ENCODE measurements around the gene GRID1.

GRCh38 chr10:86218842-86219241 is 147.8 kb downstream of the GRID1 start:
- TF ChIP-seq ZNF174 (tag by site-specific recombination; IDR thresholded peaks at IDR 0.05), result no peak
- TF ChIP-seq YY1 (tag by site-specific recombination; IDR thresholded peaks at IDR 0.05), result no peak
- TF ChIP-seq ZNF121 (tag by site-specific recombination; IDR thresholded peaks at IDR 0.05), result no peak
- TF ChIP-seq ZNF639 (tag by site-specific recombination; IDR thresholded peaks at IDR 0.05), result no peak
- no peak for TF ChIP-seq YY2 (tag by site-specific recombination; IDR thresholded peaks at IDR 0.05)
- no peak for TF ChIP-seq ZFHX2 (tag by site-specific recombination; conservative IDR thresholded peaks at IDR 0.05)
- no peak for TF ChIP-seq ZNF416 (tag by site-specific recombination; IDR thresholded peaks at IDR 0.05)
